H1 (cell line): Measurements from ENCODE around the gene PDRG1. TPM values are rescaled to one million over a fixed set of nuclear protein-coding genes. Genes with fewer than 3 reads are reported as not detected.

Experiments used
- CTCF ChIA-PET: fragments of 300-600 bp; sonication (Branson Sonifier 250); formaldehyde crosslinking; loops from one replicate; lab custom pipeline; 2021; ENCODE audit not compliant: partially characterized antibody; lab: Charles Lee
- POLR2A ChIA-PET: fragments of 300-600 bp; sonication (Branson Sonifier 250); formaldehyde crosslinking; loops from one replicate; lab custom pipeline; 2021; ENCODE audit warnings: inconsistent platforms; ENCODE audit not compliant: partially characterized antibody; lab: Charles Lee
- DNase-seq, 2 experiments: peaks; one replicate each; pipeline versions ENCODE4 v3.0.0 to v3.0.0-alpha.2; 2010 to 2022; ENCODE audit warnings: low spot score in 2 of 2, low read depth in 1 of 2, mixed read lengths in 1 of 2
- FAIRE-seq: peaks from 2 replicates; lab custom pipeline; 2011; peaks lifted over from hg19 to GRCh38; lab: Jason Lieb, UNC
- H2AFZ ChIP-seq: 2 replicates; pipeline ENCODE4 v1.8.1; 2012; ENCODE audit warnings: low read length, inconsistent platforms
- H2AK5ac ChIP-seq: 2 replicates; pipeline ENCODE4 v1.6.1; 2013; ENCODE audit warnings: low read depth, low read length
- H2BK120ac ChIP-seq: replicated peaks from 2 replicates; pipeline ENCODE3; 2013; ENCODE audit warnings: low read depth, low read length, inconsistent platforms
- H2BK12ac ChIP-seq: 2 replicates; pipeline ENCODE4 v1.6.1; 2013; ENCODE audit warnings: low read depth, low read length
- H2BK15ac ChIP-seq: 2 replicates; pipeline ENCODE4 v1.6.1; 2013; ENCODE audit warnings: low read length
- H2BK20ac ChIP-seq: 2 replicates; pipeline ENCODE4 v1.6.1; 2013; ENCODE audit warnings: low read length
- H2BK5ac ChIP-seq: 2 replicates; pipeline ENCODE4 v1.6.1; 2013; ENCODE audit warnings: low read depth, low read length
- H3K14ac ChIP-seq: 2 replicates; pipeline ENCODE4 v1.6.1; 2013; ENCODE audit warnings: inconsistent platforms; ENCODE audit not compliant: insufficient read length
- H3K18ac ChIP-seq: 2 replicates; pipeline ENCODE4 v1.6.1; 2013; ENCODE audit warnings: low read length; ENCODE audit errors: extremely low read depth
- H3K23ac ChIP-seq: 2 replicates; pipeline ENCODE4 v1.6.1; 2013; ENCODE audit warnings: inconsistent platforms; ENCODE audit not compliant: insufficient read length
- H3K23me2 ChIP-seq: 2 replicates; pipeline ENCODE4 v1.6.1; 2013; ENCODE audit warnings: low read depth, low read length
- H3K27ac ChIP-seq: 2 replicates; pipeline ENCODE4 v1.6.1; 2011; ENCODE audit warnings: low read depth, low read length, inconsistent platforms
- H3K27me3 ChIP-seq, 4 experiments: replicated peaks in 1 of 4; 1 replicate in 1 of 4; 2 replicates in 3 of 4; pipeline versions ENCODE4 v1.6.1 to v1.8.1; 2011 to 2013; ENCODE audit warnings: low read length in 3 of 4, mild to moderate bottlenecking in 3 of 4, inconsistent platforms in 2 of 4, mixed read lengths in 2 of 4, moderate library complexity in 1 of 4; ENCODE audit not compliant: control insufficient read depth in 3 of 4, insufficient read depth in 3 of 4; ENCODE audit errors: extremely low read depth in 1 of 4
- H3K36me3 ChIP-seq, 4 experiments: 2 replicates each; pipeline versions ENCODE4 v1.6.1 to v1.8.1; 2011 to 2013; ENCODE audit warnings: mild to moderate bottlenecking in 4 of 4, low read length in 3 of 4, moderate library complexity in 2 of 4, control low read depth in 1 of 4, inconsistent platforms in 1 of 4; ENCODE audit not compliant: insufficient read depth in 4 of 4, control insufficient read depth in 2 of 4
- H3K4ac ChIP-seq: replicated peaks from 2 replicates; pipeline ENCODE3; 2013; ENCODE audit warnings: low read length, low read depth, mixed read lengths, inconsistent platforms; ENCODE audit not compliant: insufficient read length
- H3K4me1 ChIP-seq, 4 experiments: replicated peaks in 1 of 4; 1 replicate in 1 of 4; 2 replicates in 3 of 4; pipeline versions ENCODE4 v1.6.1 to v1.8.1; 2011 to 2013; ENCODE audit warnings: low read length in 3 of 4, inconsistent platforms in 2 of 4, mixed read lengths in 1 of 4; ENCODE audit not compliant: insufficient read depth in 4 of 4, control insufficient read depth in 3 of 4
- H3K4me2 ChIP-seq, 2 experiments: 2 replicates each; pipeline versions ENCODE4 v1.6.1 to v1.8.1; 2011 to 2013; ENCODE audit warnings: low read depth in 2 of 2, low read length in 2 of 2, control low read depth in 1 of 2, inconsistent platforms in 1 of 2, mild to moderate bottlenecking in 1 of 2; ENCODE audit not compliant: insufficient read depth in 1 of 2
- H3K4me3 ChIP-seq, 4 experiments: fragments of 200-600, 300-600 bp in 1 of 4; sonication (generic), shearing (Covaris generic), sonication (Bioruptor Twin) in 1 of 4; 2 replicates each; pipeline versions ENCODE4 v1.5.1 to v1.8.1; 2011 to 2016; ENCODE audit warnings: low read length in 4 of 4, low read depth in 3 of 4, control low read depth in 2 of 4, inconsistent platforms in 2 of 4, mild to moderate bottlenecking in 2 of 4, mixed read lengths in 1 of 4, moderate library complexity in 1 of 4; ENCODE audit not compliant: insufficient read depth in 2 of 4; ENCODE audit errors: extremely low read depth in 1 of 4
- H3K56ac ChIP-seq: replicated peaks from 2 replicates; pipeline ENCODE3; 2013; ENCODE audit warnings: low read depth, mild to moderate bottlenecking, mixed read lengths, low read length, inconsistent platforms; ENCODE audit not compliant: insufficient read length
- H3K79me1 ChIP-seq: 2 replicates; pipeline ENCODE4 v1.6.1; 2013; ENCODE audit warnings: low read depth, low read length, control low read depth
- H3K79me2 ChIP-seq, 2 experiments: 2 replicates each; pipeline versions ENCODE4 v1.6.1 to v1.8.1; 2012 to 2013; ENCODE audit warnings: low read length in 2 of 2, mild to moderate bottlenecking in 2 of 2, inconsistent platforms in 1 of 2; ENCODE audit not compliant: insufficient read depth in 2 of 2, control insufficient read depth in 1 of 2
- H3K9ac ChIP-seq, 4 experiments: replicated peaks in 1 of 4; 1 replicate in 1 of 4; 2 replicates in 3 of 4; pipeline versions ENCODE4 v1.6.1 to v1.8.1; 2011 to 2013; ENCODE audit warnings: low read depth in 3 of 4, low read length in 3 of 4, control low read depth in 2 of 4, mild to moderate bottlenecking in 2 of 4, moderate library complexity in 2 of 4, inconsistent platforms in 1 of 4; ENCODE audit errors: extremely low read depth in 1 of 4
- H3K9me3 ChIP-seq, 2 experiments: 2 replicates each; pipeline versions ENCODE4 v1.6.1 to v1.8.1; 2012 to 2013; ENCODE audit warnings: mild to moderate bottlenecking in 2 of 2, moderate library complexity in 2 of 2, control low read depth in 1 of 2, inconsistent platforms in 1 of 2, low read depth in 1 of 2, low read length in 1 of 2, mixed read lengths in 1 of 2; ENCODE audit not compliant: insufficient read depth in 2 of 2
- H4K20me1 ChIP-seq, 2 experiments: replicated peaks in 1 of 2; 2 replicates each; pipeline versions ENCODE3 to v1.8.1; 2011 to 2013; ENCODE audit warnings: inconsistent platforms in 2 of 2, low read length in 2 of 2, mild to moderate bottlenecking in 1 of 2; ENCODE audit not compliant: insufficient read depth in 2 of 2, control insufficient read depth in 1 of 2
- H4K5ac ChIP-seq: 2 replicates; pipeline ENCODE4 v1.6.1; 2013; ENCODE audit warnings: low read length, low read depth, mixed read lengths, inconsistent platforms; ENCODE audit not compliant: insufficient read length
- H4K8ac ChIP-seq: 2 replicates; pipeline ENCODE4 v1.8.0; 2013; ENCODE audit warnings: mild to moderate bottlenecking, moderate library complexity, low read length, inconsistent platforms; ENCODE audit not compliant: insufficient read depth; ENCODE audit errors: extremely low read depth
- H4K91ac ChIP-seq: replicated peaks from 2 replicates; pipeline ENCODE3; 2013; ENCODE audit warnings: low read length, mixed read lengths, inconsistent platforms; ENCODE audit not compliant: insufficient read length
- ASH2L ChIP-seq: fragments of 200-600, 300-600 bp; sonication (generic); IDR thresholded peaks from one replicate; pipeline ENCODE4 v1.7.1; 2017; ENCODE audit warnings: low read length
- CEBPB ChIP-seq: IDR thresholded peaks from 2 replicates; pipeline ENCODE4 v1.6.1; 2012; ENCODE audit warnings: low read depth, low read length
- CREB1 ChIP-seq: IDR thresholded peaks from 2 replicates; pipeline ENCODE4 v1.6.1; 2012; ENCODE audit warnings: inconsistent platforms
- EGR1 ChIP-seq: IDR thresholded peaks from 2 replicates; pipeline ENCODE4 v1.6.1; 2011; ENCODE audit warnings: low read depth, low read length, borderline replicate concordance
- MAFK ChIP-seq: IDR thresholded peaks from 2 replicates; pipeline ENCODE4 v1.6.1; 2012; ENCODE audit warnings: low read depth, mild to moderate bottlenecking, improper control_type of control experiment, low read length
- MAX ChIP-seq: IDR thresholded peaks from 2 replicates; pipeline ENCODE4 v1.6.1; 2012; ENCODE audit warnings: inconsistent platforms
- RFX5 ChIP-seq: IDR thresholded peaks from 2 replicates; pipeline ENCODE4 v1.6.1; 2011; ENCODE audit warnings: low read depth, low read length, improper control_type of control experiment, borderline replicate concordance
- SIN3A ChIP-seq, 2 experiments: IDR thresholded peaks in 1 of 2; conservative IDR thresholded peaks in 1 of 2; 2 replicates each; pipeline ENCODE4 v1.6.1; 2011 to 2012; ENCODE audit warnings: low read length in 2 of 2, improper control_type of control experiment in 1 of 2, low read depth in 1 of 2, mild to moderate bottlenecking in 1 of 2
- SP1 ChIP-seq: IDR thresholded peaks from 2 replicates; pipeline ENCODE4 v1.6.1; 2011; ENCODE audit warnings: low read depth, low read length
- TAF1 ChIP-seq: IDR thresholded peaks from 2 replicates; pipeline ENCODE4 v1.6.1; 2011; ENCODE audit warnings: mild to moderate bottlenecking, low read depth, low read length
- TEAD4 ChIP-seq: IDR thresholded peaks from 2 replicates; pipeline ENCODE4 v1.6.1; 2012; ENCODE audit warnings: low read depth, low read length, inconsistent platforms, mixed read lengths
- YY1 ChIP-seq: IDR thresholded peaks from 2 replicates; pipeline ENCODE4 v1.6.1; 2011; ENCODE audit warnings: low read depth, mild to moderate bottlenecking, low read length
- WGBS, 2 experiments: shearing (Covaris generic) in 1 of 2; methylation state at CpG; one replicate each; pipeline versions ENCODE4 v1.1.6 to v1.1.7; 2013 to 2015; ENCODE audit warnings: low lambda C conversion rate in 2 of 2, mixed read lengths in 2 of 2, inconsistent platforms in 1 of 2, low coverage in 1 of 2, missing lambda C conversion rate in 1 of 2; ENCODE audit not compliant: insufficient replicate concordance in 2 of 2, insufficient coverage in 1 of 2, insufficient read length in 1 of 2; ENCODE audit errors: extremely low coverage in 1 of 2, missing lambda C conversion rate in 1 of 2; 5-methylcytosine and 5-hydroxymethylcytosine counted together
- polyA plus RNA-seq, 7 experiments: library from polyadenylated mRNA; depleted of rRNA in 3 of 7; stranded (reverse) in 5 of 7; unstranded in 2 of 7; fragments of >200 nt in 5 of 7; fragments of 200-250 nt in 2 of 7; gene quantifications; 1 replicate in 5 of 7; 2 replicates in 1 of 7; 4 replicates in 1 of 7; pipeline versions ENCODE4 v1.2.1 to v1.2.3, GENCODE V29; 2011 to 2013; ENCODE audit warnings: missing spikeins in 2 of 7, mixed read lengths in 2 of 7
- total RNA-seq: library from RNA; stranded (reverse); fragmentation: NEBNext Ultra II Directional; extraction: Animal tissue kit (Norgen Biotek cat#: 25700); gene quantifications from 2 replicates; pipeline ENCODE4 v1.2.1, GENCODE V29; 2021

PDRG1 gene
- total and polyA plus RNA-seq, 2 of the 8 experiments (the other 6 are each of a cell fraction or from before 2014, with no cell fraction given): 14.2 to 20.8 TPM

GRCh38 chr20:31967830-31968249 is 16.0 kb upstream of the PDRG1 start, which contains the start of gene XKR7:
TSS of gene XKR7 (plus strand) at chr20:31968151. CDS start at chr20:31968176, 25 bp downstream.
- Histone ChIP-seq H3K4ac (no peak within 1 kb of the TSS), H3K79me1 (no peaks in the 10 kb centered on the region), H3K9ac (peak within 1 kb of the TSS in 1 of 4 experiments; percentile 16; a peak in 2 of 7 replicates), H3K79me2 (no peaks in the 10 kb centered on the region), H2BK12ac (no peak within 1 kb of the TSS), H3K23me2 (peaks cover 3% of the 10 kb centered on the region; the same call in 1 of the 2 replicates), H2AK5ac (no peak within 1 kb of the TSS), H3K4me1 (peaks cover 0 to 12% (median 7%) of the 10 kb centered on the region in 4 experiments; a peak in 5 of 7 replicates), H3K18ac (no peak within 1 kb of the TSS; the same call in 1 of the 2 replicates), H4K20me1 (peaks cover 3 to 5% of the 10 kb centered on the region in 2 experiments), H2BK5ac (peak within 1 kb of the TSS; percentile 48; the same call in 1 of the 2 replicates), H2AFZ (peak within 1 kb of the TSS; percentile 36; the same call in 1 of the 2 replicates), H4K91ac (no peak within 1 kb of the TSS), H2BK120ac (peak within 1 kb of the TSS; percentile 16), H3K27me3 (peaks cover 0 to 8% (median 2%) of the 10 kb centered on the region in 4 experiments; a peak in 5 of 7 replicates), H3K14ac (no peak within 1 kb of the TSS), H3K56ac (peak within 1 kb of the TSS; percentile 13), H3K27ac (no peak within 1 kb of the TSS), H2BK15ac (peak within 1 kb of the TSS; percentile 31; the same call in 1 of the 2 replicates), H3K4me3 (peak within 1 kb of the TSS; percentile 43 to 70 (median 64)), H3K4me2 (peak within 1 kb of the TSS; percentile 87 to 99), H4K8ac (no peak within 1 kb of the TSS), H3K36me3 (no peaks in the 10 kb centered on the region)
- CTCF ChIA-PET: interaction anchor here (1.0 to 3.2 kb wide), 10 partner anchors 9 to 216 kb away, joined by 3 to 13 read pairs (median 6); partner anchors contain the start of gene PDRG1
- FAIRE-seq (no peak), DNase-seq (peak in 1 of 2 experiments; percentile 78)
- POLR2A ChIA-PET: interaction anchor here (1.1 to 1.7 kb wide), 8 partner anchors 8 to 142 kb away, joined by 3 to 7 read pairs (median 4); partner anchors contain the start of genes PDRG1 and TM9SF4
- WGBS, 2 experiments: 1% methylated on average over 14 of the region's 38 CpGs; no CpG with 5 or more reads in 1 of the 2 experiments
- TF ChIP-seq TAF1: peak; percentile 51; the same call in 1 of the 2 replicates
- 0 out of 2 replicates have a peak, but pooled peaks have one; percentile 10 for TF ChIP-seq CREB1
- peak; percentile 59 for TF ChIP-seq EGR1
- TF ChIP-seq MAX: 0 out of 2 replicates have a peak, but pooled peaks have one; percentile 30
- no peak for TF ChIP-seq SP1
- TF ChIP-seq TEAD4: peak; percentile 94
- peak; percentile 23 for TF ChIP-seq ASH2L
- peak in 1 of 2 experiments; percentile 29; a peak in 1 of 4 replicates for TF ChIP-seq SIN3A (conservative IDR thresholded peaks at IDR 0.05 in 1 of 2, IDR thresholded peaks at IDR 0.05 in 1 of 2; ENCODE audit: low read depth in 1 of 2, low read length in 2 of 2)
- TF ChIP-seq RFX5: no peak
- TF ChIP-seq MAFK: no peak
- TF ChIP-seq YY1: peak; percentile 76; the same call in 1 of the 2 replicates
- TF ChIP-seq CEBPB: no peak
- TF ChIP-seq, all 59 proteins: peak for 8
- Histone ChIP-seq H4K5ac (no peak within 1 kb of the TSS), H3K23ac (no peak within 1 kb of the TSS), H2BK20ac (no peak within 1 kb of the TSS), H3K9me3 (no peaks in the 10 kb centered on the region)
